ENCODE data around the gene IFI35.
"Not testable (repeated sequence)": the region's sequence is repeated elsewhere in the genome, so short reads cannot be mapped to it uniquely, and the experiment has no call there.

IFI35 gene

DNA sequence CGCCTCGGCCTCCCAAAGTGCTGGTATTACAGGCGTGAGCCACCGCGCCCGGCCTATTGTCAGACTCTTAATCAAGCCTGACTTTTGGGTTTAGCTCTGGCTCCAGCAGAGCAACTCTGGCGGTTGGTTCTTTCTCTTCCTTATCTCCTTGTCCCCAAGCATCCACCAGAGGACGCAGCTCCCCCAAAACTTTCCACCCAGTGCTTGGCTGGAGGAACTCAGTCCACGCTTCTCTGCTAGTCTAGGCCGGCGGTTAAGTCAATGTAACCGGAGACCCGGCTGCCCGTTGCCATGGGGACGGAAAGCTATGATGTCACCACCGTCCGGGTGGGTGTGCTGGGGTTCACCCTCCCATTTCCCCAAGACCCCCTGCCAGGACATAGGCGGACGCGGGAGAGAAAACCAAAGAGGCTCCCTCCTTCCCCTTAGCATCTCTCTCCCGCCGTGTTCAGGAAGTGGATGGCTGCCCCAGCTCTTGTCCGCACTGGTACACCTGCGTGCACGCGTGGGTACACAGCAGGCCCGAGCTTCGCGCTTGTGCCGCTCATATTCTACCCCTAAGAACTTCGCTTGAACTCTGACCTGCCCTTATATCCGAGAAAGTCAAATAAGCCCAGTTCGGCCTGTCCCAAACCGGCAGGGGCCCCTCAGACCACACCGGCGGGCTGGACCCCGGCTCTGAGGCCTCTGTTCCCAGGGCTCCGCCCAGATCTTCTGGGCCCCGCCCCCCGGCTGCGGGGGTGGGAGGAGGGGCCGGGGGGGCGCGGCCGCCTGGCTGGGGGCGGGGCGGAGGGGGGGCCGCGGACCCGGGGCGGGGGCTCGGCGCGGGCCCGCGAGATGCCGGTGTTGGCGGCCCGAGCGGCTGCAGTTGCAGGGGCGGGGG lies 18.1 kb downstream of the IFI35 start, which contains the start of gene RND2:
TSS of gene RND2 (plus strand) at position 825 of the 883 bp plus-strand sequence. CDS start 117 bp downstream, outside the sequence.
- peak; percentile 67 for DNase-seq (ENCODE audit: low read depth)

DNA sequence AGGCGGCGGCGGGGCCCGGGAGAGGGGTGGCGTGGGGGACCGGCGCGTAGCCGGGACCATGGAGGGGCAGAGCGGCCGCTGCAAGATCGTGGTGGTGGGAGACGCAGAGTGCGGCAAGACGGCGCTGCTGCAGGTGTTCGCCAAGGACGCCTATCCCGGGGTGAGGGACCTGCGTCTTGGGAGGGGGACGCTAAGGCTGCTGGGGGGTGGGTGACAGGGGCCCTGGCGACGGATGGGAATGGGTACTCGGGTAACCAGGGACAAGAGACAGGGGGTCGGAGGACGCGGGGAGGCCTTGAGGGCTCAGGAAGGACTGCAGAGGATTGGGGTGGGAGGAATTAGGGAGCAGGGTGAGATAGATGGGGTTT lies 18.7 kb downstream of the IFI35 start:
- no peak for DNase-seq (ENCODE audit: low read depth)

DNA sequence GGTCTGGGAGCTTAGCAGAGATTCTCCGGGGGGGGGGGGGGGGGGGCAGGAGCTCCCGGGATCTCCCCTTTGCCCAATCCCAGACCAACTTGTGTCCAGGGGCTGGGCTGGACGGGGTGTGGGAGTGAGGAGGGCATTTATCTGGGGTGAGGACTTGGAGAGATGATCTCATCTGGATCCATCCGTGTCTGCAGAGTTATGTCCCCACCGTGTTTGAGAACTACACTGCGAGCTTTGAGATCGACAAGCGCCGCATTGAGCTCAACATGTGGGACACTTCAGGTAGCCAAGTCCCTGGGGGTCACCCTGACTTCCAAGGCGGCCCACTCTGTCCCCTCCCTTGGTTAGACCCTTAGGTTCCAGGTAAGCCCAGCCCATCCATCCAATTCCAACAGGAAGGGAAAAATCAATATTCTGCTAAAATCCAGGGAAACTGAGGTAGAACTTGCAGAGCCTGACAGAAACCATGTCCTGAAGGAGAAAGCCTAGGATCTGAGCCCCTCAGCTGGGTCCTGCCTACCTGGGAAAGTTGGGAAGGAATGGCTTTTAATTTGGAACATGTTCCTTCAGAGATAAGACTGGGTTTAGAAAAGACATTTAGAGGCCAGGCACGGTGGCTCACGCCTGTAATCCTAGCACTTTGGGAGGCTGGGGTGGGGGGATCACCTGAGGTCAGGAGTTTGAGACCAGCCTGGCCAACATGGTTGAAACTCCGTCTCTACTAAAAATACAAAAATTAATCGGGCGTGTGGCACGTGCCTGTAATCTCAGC lies 19.4 kb downstream of the IFI35 start:
- no peak for DNase-seq (ENCODE audit: low read depth)

DNA sequence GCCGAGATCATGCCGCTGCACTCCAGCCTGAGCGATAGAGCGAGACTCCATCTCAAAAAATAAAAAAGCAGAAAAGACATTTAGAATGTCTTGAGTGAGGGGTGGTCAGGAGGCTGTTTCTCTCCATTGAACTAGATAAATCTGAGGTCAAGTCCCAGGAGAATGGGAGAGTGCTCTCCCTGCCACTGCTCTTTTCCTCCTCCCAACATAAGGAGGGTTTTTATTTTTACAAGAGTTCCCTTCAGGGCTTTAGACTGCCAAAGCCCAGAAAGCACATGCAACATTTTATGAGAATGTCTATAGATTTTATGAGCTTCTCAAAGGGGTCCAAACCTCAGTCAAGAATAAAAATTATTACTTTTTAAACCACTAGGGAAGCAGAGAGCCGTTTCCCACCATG lies 20.0 kb downstream of the IFI35 start:
- DNase-seq (ENCODE audit: low read depth) = no peak

DNA sequence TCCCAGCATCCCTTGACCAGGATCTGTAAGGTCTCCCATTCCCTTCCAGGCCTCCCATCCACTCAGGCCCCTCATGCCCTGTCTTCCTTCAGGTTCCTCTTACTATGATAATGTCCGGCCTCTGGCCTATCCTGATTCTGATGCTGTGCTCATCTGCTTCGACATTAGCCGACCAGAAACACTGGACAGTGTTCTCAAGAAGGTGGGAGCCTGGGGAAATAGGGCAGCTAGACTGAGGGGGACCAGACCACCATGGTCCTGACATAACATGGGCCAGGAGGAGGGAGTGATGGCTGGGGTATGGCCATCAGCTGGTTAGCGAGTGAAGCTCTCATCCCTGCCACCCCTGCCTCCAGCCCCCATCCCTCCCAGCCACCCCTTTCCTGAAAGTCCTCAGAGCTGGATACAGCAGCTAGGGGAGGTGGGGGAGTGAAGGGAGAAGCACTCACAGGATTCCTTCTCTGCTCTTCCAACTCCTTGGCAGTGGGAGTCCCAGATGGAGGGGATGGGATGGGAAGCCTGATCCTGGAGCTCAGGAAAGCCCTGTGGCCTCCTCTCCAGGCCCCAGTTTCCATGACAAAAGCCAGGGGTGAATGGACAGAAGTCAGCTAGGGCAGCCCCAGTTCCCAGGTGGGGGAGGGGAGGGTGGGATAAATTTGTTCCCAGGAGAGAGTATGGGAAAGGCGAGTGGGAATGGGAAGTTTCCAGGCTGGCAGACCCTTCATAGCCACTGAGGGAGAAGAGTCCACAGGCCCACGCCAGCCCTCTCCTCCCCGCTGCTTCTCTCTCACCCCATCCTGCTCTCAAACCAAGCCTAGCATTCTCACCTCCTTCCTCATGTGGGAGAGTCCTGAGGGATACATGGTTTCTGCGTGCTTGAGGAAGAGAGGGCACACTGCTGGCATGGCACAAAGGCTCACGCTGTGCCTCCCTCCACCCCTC lies 20.8 kb downstream of the IFI35 start:
- DNase-seq (ENCODE audit: low read depth) = no peak

DNA sequence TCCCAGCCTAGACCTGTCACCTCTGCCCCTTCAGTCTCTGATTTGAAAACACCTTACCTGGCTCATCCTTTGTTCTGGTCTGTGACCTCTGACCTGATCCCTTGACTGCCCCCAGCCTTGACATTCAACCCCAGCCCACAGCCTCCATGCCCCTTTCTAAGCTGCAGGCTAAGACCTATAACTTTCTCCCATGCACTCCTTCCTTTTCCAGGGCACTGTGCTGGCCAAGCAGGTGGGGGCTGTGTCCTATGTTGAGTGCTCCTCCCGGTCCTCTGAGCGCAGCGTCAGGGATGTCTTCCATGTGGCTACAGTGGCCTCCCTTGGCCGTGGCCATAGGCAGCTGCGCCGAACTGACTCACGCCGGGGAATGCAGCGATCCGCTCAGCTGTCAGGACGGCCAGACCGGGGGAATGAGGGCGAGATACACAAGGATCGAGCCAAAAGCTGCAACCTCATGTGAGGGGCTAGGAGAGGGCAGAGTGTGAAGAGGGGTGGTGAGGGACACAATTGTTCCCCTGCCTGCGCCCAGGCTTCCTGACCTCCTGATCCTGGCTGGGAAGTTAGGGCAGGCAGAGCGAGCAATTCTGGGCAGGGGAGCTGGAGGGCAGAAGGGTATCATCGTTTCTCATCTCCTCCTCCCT lies 21.8 kb downstream of the IFI35 start:
- DNase-seq (ENCODE audit: low read depth) = no peak

DNA sequence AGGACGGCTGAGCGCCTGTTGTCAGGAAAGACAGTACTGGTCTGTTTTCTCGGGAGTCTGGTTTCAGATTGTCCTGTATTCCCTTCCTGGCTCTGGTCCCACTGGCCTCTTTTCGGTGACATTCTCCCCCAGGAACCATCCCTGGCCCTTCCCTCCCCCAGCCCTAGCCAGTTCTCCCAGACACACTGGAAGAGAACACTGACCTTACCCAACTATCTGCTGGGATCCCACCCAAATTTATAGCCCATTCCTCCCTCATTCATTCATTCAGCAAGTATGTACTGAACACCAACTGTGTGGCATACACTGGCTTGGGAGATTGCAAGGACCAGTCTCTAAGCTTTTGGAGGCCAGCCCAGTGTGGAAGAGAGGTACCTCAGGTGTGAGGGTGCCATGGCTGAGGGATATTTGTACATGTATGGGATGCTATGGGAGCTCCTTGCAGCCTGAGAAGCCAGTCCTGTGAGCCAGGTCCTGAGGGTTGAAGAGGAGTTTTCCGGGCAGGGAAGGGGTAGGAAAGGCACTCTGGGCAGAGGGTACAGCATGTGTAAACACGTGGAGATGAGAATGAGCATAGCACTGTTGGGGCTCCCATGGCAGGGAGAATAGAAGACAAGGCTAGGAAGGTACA lies 23.7 kb downstream of the IFI35 start:
- no peak for DNase-seq (ENCODE audit: low read depth)

DNA sequence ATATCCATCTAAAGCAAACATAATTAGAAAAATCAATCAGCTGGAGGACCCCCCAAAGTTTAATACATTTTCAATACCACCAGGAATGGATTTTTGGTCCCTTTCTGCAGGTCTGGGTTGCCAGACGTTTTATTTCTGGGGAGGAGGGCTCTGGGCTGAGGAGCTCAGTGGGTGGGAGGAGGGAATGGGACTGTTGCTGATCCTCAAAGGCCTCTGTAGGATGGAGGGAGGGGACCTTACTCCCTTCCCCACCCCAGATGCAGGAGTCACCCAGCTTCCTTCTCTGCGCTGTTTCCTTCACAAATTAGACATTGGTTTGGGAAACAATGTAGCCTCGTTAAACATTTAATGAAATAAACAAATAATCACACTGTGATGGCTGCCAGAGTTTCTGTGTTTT lies 25.1 kb downstream of the IFI35 start:
- DNase-seq (ENCODE audit: low read depth) = no peak

DNA sequence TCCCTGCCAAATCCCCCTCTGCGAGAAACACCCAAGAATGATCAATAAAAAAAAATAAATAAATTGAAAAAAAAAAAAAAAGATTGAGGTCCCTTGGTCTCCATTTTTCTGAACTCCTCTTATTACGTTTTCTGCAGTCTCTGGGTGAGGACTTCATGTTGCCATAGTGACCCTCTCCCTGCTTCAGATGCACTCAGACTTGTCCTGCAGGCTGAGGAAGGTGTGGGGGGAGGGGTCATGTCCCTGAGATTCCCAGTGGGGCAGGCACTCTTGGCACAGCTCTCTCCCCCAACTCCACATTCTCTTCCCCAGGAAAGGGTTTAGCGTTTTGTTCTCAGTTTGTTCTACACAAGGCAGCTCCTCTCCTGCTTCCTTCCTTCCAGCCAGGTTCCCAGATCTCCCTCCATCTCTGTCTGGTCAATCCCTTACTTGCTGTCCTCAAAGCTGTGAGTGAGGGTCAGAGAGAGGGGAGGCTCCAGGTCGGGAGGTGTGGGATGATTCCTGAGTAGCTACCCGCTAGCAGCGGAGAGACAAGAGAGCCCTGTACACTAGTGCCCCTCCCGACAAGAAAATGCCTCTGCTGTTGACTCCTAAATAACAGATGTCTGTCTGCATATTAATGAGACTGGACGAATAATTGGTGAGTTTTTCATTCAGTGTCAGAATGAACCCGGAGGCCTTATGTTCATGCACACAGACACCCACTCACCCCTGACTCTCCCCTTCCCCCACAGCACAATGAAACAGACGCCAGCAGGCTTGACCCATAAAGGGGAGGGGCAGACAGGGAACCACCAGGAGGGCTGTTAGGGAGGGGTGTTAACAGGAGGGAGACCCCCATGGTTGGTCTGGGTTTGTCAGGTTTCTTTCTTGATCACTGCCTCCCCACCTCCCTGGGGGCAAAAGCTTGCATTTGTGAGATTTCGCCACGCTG lies 27.6 kb downstream of the IFI35 start:
- DNase-seq (ENCODE audit: low read depth) = no peak

DNA sequence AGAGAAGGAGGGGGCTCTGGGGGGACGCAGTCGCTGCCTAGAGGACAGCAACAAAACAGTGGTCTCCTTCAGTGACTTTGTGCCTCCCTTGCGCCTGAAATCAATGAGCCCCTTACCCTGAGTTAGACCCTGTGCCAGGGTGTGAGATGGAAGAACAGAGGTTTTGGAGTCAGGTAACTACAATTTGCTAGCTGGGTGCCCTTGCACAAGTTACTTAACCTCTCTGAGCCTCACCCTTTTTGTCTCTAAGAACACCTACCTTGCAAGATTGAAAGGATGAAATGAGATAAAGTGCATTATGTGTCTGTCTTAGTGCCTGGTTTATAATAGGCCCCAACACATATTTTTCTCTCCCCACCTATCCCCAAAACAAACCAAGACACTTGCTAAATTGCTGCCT lies 28.3 kb downstream of the IFI35 start:
- DNase-seq (ENCODE audit: low read depth) = no peak

DNA sequence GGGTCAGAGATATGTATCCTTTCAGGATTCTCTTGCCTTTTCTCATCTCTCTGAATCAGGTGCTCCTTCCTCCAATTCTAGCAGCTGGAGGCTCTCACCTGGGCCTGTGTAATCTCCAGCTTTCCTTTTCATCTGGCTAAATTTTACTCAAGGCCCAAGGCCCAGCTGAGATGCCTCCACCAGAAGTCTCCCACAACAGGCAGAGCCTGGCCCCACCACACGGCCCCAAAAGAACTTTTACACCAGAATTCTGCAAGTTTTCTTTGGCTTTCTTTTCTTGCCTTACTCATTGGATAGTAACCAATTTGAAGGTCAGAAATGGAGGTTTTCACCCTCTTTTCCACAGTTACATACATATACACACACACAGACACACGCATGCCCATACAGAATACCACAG lies 33.1 kb downstream of the IFI35 start:
- no peak for DNase-seq (ENCODE audit: low read depth)

DNA sequence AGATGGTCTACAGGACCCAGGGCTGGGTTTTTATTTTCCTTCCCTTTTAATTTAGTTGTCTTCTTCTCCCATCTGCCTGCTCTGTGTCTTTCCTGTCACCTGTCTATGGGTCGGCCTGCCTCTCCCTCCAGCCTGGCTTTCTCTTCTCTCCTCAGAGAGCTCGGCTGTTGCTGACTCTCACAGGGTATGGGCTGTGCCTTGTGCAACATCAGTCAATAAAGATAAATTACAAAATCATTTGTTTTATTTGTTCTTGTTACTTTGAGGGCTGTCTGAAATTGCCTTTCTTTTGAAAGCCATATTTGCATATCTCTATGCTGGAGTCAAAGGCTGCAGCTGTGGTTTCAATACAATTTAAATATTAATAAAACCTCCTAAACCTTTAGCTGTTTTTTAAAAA lies 34.1 kb downstream of the IFI35 start:
- DNase-seq (ENCODE audit: low read depth) = no peak

DNA sequence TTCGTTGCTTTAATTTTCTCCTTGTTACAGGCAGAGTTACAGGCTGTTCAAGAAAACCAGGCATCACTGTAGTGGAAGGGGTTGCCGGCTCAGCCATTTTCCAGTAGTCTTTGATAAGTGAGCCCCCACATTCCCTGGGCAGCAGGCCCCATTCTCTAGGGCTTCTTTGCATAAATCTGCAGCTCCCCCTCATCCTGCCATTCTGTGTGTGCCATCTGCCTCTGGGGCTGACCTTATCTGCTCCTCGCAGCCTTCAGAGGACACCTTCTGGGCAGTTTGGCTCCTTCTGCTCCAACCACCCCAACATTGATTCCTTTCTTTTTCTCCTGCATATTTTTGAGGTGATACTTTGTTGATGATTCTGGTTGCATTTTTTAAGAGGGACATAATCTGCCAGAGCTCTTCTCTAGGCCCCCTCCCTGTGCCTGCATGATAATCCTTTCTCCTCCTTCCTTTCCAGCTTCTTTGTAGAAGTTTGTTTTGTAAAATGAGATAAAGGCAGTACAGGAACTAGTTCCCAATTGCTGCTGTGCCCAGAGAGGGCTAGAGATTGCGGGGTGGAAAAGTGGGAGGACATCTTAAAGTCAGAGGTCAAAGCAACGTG lies 35.5 kb downstream of the IFI35 start:
- DNase-seq (ENCODE audit: low read depth) = no peak

DNA sequence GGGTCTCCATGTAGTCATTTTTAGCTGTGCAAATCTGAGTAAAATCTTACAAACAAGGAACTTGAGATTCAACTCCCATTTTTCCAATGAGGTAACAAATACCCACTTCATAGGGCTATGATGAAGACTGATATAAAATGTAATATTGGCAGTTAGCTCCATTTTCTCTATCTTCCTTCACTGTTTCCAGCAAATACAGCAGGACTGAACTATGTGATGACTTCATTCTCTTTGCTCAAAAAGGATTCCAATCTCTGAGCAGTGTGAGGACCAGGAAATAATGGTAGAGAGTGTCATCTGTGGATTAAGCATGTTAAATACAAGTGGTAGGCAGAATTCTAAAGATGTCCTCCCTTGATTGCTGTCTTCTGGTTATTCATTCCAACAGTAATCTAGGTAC lies 36.7 kb downstream of the IFI35 start:
- no peak for DNase-seq (ENCODE audit: low read depth)

DNA sequence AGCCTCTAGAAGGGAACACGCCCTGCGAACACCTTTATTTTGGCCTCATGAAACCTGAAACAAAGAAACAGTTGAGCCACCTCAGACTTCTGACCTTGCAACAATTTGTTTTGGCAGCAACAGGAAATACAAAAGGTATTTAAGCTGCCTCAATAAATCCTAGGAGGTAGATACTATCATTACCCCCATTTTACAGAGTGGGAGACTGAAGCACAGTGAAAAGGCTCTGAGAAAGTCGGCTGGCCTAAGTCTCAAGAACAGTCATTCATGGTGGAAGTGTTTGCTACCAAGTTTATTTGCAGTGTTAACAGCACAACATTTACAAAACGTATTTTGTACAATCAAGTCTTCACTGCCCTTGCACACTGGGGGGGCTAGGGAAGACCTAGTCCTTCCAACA lies 37.4 kb downstream of the IFI35 start:
- DNase-seq (ENCODE audit: low read depth) = no peak

DNA sequence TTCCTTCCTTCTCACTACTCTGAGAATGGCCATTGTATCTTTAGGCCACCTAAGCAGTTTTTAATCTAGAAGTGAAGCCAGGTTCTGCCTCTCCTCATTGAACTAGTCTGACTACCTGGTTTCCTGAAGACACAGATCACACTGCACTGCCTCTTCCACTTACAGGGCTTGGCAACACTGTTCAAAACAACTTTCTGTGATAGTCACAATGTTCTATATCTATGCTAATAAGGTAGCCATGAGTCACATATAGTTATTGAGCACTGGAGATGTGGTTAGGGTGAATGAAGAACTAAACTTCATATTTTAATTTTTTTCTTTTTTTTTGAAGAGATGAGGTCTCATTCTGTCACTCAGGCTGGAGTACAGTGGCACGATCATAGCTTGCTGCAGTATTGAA lies 45.4 kb downstream of the IFI35 start:
- DNase-seq (ENCODE audit: low read depth) = no peak

DNA sequence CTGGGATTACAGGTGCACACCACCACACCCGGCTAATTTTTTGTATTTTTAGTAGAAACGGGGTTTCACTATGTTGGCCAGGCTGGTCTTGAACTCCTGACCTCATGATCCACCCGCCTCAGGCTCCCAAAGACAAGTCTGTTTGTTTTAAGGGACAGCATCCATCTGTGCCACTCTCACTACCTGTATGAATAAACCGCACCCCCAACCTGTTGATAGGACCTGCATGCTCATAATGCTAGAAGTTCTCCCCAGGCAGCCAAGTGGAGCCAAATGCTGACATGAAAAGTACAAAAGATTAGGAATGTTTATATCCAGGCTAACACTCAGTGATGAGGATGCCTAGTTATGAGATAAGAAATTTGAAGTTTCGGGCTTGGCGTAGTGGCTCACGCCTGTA lies 46.4 kb downstream of the IFI35 start:
- not testable (repeated sequence) for DNase-seq (ENCODE audit: low read depth)

DNA sequence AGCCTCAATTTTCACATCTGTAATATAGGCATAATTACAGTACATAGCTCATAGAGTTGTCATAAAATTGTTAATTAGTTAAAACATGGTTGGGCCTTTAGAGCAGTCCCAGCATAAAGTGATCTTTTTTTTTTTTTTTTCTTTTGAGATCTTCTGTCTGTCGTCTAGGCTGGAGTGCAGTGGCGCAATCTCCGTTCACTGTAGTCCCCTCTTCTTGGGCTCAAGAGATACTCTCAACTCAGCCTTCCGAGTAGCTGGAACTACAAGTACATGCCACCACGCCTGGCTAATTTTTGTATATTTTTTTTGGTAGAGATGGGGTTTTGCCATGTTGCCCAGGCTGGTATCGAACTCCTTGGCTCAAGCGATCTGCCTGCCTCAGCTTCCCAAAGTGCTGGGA lies 49.5 kb downstream of the IFI35 start:
- no peak for DNase-seq (ENCODE audit: low read depth)

DNA sequence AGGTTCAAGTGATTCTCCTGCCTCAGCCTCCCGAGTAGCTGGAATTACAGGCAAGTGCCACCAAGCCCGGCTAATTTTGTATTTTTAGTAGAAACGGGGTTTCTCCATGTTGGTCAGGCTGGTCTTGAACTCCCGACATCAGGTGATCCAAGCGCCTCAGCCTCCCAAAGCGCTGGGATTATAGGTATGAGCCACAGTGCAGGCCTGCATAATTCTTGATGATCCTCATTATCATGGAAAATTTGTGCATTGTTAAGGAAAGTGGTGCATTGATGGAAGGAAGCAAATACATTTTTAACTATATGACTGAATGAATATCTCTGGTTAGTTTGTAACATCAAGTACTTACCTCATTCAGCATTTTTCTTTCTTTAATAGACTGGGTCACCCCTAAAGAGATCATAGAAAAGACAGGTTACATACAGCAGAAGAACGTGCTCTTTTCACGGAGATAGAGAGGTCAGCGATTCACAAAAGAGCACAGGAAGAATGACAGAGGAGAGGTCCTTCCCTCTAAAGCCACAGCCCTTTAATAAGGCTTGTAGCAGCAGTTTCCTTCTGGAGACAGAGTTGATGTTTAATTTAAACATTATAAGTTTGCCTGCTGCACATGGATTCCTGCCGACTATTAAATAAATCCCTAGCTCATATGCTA lies 56.5 kb downstream of the IFI35 start:
- no peak for DNase-seq (ENCODE audit: low read depth)

Measured in activated T-cell treated with anti-CD3 and anti-CD28 coated beads for 1 hour (primary cell).